ENCODE results near the gene DACT2.

The DACT2 gene

DNA sequence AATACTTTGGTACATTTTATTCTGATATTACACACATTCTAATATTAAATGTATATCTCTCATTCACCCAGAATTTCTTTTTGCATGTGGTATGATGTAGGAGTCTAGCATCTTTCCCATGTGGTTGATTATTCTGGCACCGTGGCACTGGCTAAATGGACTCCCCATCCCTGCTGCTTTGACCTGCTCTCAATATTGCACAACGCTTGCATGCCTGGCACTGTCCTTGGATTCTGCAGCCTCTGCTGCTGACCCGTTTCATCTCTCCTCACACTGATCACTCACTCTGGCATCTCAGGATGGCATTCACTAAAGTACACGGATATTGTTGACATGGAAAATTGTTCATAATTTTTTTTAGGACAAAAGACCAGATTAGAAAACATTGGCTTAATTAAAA is 11.5 kb upstream of the DACT2 start:
- no peak for ATAC-seq
- no peak for TF ChIP-seq ARNTL (CRISPR knock-in tag; IDR thresholded peaks at IDR 0.05; ENCODE audit: borderline replicate concordance, low read depth)
- TF ChIP-seq ZNF70 (CRISPR knock-in tag; IDR thresholded peaks at IDR 0.05): no peak
- no peak for TF ChIP-seq ZFP3 (CRISPR knock-in tag; IDR thresholded peaks at IDR 0.05)
- no peak for TF ChIP-seq RARB (CRISPR knock-in tag; IDR thresholded peaks at IDR 0.05)
- no peak for TF ChIP-seq ZNF565 (CRISPR knock-in tag; conservative IDR thresholded peaks at IDR 0.05; ENCODE audit: low read depth)
- TF ChIP-seq, protein P1, sequence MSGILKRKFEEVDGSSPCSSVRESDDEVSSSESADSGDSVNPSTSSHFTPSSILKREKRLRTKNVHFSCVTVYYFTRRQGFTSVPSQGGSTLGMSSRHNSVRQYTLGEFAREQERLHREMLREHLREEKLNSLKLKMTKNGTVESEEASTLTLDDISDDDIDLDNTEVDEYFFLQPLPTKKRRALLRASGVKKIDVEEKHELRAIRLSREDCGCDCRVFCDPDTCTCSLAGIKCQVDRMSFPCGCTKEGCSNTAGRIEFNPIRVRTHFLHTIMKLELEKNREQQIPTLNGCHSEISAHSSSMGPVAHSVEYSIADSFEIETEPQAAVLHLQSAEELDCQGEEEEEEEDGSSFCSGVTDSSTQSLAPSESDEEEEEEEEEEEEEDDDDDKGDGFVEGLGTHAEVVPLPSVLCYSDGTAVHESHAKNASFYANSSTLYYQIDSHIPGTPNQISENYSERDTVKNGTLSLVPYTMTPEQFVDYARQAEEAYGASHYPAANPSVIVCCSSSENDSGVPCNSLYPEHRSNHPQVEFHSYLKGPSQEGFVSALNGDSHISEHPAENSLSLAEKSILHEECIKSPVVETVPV (CRISPR knock-in tag; IDR thresholded peaks at IDR 0.05): no peak
- no peak for TF ChIP-seq SNAI2 (CRISPR knock-in tag; IDR thresholded peaks at IDR 0.05)
- no peak for TF ChIP-seq CSDC2 (CRISPR knock-in tag; IDR thresholded peaks at IDR 0.05)
- TF ChIP-seq TOX (CRISPR knock-in tag; IDR thresholded peaks at IDR 0.05; ENCODE audit: borderline replicate concordance): no peak
- TF ChIP-seq, protein P2, sequence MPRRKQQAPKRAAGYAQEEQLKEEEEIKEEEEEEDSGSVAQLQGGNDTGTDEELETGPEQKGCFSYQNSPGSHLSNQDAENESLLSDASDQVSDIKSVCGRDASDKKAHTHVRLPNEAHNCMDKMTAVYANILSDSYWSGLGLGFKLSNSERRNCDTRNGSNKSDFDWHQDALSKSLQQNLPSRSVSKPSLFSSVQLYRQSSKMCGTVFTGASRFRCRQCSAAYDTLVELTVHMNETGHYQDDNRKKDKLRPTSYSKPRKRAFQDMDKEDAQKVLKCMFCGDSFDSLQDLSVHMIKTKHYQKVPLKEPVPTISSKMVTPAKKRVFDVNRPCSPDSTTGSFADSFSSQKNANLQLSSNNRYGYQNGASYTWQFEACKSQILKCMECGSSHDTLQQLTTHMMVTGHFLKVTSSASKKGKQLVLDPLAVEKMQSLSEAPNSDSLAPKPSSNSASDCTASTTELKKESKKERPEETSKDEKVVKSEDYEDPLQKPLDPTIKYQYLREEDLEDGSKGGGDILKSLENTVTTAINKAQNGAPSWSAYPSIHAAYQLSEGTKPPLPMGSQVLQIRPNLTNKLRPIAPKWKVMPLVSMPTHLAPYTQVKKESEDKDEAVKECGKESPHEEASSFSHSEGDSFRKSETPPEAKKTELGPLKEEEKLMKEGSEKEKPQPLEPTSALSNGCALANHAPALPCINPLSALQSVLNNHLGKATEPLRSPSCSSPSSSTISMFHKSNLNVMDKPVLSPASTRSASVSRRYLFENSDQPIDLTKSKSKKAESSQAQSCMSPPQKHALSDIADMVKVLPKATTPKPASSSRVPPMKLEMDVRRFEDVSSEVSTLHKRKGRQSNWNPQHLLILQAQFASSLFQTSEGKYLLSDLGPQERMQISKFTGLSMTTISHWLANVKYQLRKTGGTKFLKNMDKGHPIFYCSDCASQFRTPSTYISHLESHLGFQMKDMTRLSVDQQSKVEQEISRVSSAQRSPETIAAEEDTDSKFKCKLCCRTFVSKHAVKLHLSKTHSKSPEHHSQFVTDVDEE (CRISPR knock-in tag; IDR thresholded peaks at IDR 0.05): no peak
- no peak for TF ChIP-seq ZNF8 (CRISPR knock-in tag; IDR thresholded peaks at IDR 0.05)
- TF ChIP-seq ZC3H10 (CRISPR knock-in tag; IDR thresholded peaks at IDR 0.05): no peak
- no peak for TF ChIP-seq PPARA (CRISPR knock-in tag; IDR thresholded peaks at IDR 0.05; ENCODE audit: borderline replicate concordance)
- no peak for TF ChIP-seq PATZ1 (CRISPR knock-in tag; IDR thresholded peaks at IDR 0.05; ENCODE audit: borderline replicate concordance)
- TF ChIP-seq OSR1 (CRISPR knock-in tag; IDR thresholded peaks at IDR 0.05): no peak
- no peak for TF ChIP-seq ZFP30 (CRISPR knock-in tag; IDR thresholded peaks at IDR 0.05)
- no peak for TF ChIP-seq ISL1 (CRISPR knock-in tag; IDR thresholded peaks at IDR 0.05)
- no peak for TF ChIP-seq TCF4 (CRISPR knock-in tag; IDR thresholded peaks at IDR 0.05; ENCODE audit: borderline replicate concordance)
- no peak for TF ChIP-seq ESRRG (CRISPR knock-in tag; IDR thresholded peaks at IDR 0.05)

DNA sequence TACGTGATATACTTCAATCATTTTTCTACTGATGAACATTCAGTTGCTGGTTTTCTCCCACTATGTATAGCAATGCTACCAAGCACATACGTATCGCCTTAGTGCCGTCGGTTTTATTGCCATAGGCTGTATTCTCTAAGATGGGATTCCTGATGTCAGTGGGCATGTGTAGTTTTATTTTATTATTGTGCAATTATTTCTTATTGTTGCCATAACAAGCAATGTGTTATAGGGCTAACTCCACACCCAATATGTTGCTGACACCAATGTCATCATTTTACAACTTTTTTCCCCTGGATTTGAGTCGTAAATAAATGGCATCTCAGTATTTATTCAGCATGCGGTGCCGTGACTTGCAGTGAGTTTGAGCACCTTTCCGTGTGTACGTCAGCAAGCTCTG is 10.8 kb upstream of the DACT2 start:
- TF ChIP-seq ZC3H10 (CRISPR knock-in tag; IDR thresholded peaks at IDR 0.05): no peak
- no peak for TF ChIP-seq OSR1 (CRISPR knock-in tag; IDR thresholded peaks at IDR 0.05)
- no peak for TF ChIP-seq ZNF70 (CRISPR knock-in tag; IDR thresholded peaks at IDR 0.05)
- TF ChIP-seq PATZ1 (CRISPR knock-in tag; IDR thresholded peaks at IDR 0.05; ENCODE audit: borderline replicate concordance): no peak
- TF ChIP-seq TCF4 (CRISPR knock-in tag; IDR thresholded peaks at IDR 0.05; ENCODE audit: borderline replicate concordance): no peak
- TF ChIP-seq SNAI2 (CRISPR knock-in tag; IDR thresholded peaks at IDR 0.05): no peak
- no peak for TF ChIP-seq ZNF8 (CRISPR knock-in tag; IDR thresholded peaks at IDR 0.05)
- TF ChIP-seq TOX (CRISPR knock-in tag; IDR thresholded peaks at IDR 0.05; ENCODE audit: borderline replicate concordance): no peak
- no peak for TF ChIP-seq ISL1 (CRISPR knock-in tag; IDR thresholded peaks at IDR 0.05)
- TF ChIP-seq ESRRG (CRISPR knock-in tag; IDR thresholded peaks at IDR 0.05): no peak
- no peak for TF ChIP-seq BACH2 (CRISPR knock-in tag; IDR thresholded peaks at IDR 0.05; ENCODE audit: borderline replicate concordance)
- TF ChIP-seq, protein P3, sequence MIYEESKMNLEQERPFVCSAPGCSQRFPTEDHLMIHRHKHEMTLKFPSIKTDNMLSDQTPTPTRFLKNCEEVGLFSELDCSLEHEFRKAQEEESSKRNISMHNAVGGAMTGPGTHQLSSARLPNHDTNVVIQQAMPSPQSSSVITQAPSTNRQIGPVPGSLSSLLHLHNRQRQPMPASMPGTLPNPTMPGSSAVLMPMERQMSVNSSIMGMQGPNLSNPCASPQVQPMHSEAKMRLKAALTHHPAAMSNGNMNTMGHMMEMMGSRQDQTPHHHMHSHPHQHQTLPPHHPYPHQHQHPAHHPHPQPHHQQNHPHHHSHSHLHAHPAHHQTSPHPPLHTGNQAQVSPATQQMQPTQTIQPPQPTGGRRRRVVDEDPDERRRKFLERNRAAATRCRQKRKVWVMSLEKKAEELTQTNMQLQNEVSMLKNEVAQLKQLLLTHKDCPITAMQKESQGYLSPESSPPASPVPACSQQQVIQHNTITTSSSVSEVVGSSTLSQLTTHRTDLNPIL (CRISPR knock-in tag; IDR thresholded peaks at IDR 0.05; ENCODE audit: low read depth): no peak
- ATAC-seq: no peak

DNA sequence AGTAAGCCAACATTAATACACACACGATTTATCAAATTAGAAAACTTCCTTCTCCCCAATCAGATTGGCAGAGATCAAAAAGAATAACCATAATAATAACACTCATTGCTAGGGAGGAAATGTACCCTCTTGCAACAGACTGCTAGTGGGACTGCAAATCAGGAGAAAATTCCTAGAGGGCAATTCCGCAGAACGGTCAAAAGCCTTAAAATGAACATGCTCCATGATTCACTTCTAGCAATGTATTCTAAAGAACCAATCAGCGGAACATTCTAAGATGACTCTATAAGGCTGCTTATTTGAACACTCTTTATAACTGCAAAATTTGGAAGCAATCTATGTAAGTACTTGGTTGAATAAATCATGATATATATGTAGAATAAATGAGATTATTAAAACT is 8.5 kb upstream of the DACT2 start:
- no peak for ATAC-seq
- TF ChIP-seq RARB (CRISPR knock-in tag; IDR thresholded peaks at IDR 0.05): no peak
